CD4-positive, alpha-beta T cell treated with Interleukin-1 beta for 1 hour (primary cell): Measurements from ENCODE around the gene ST8SIA6.
"Not testable (repeated sequence)": the region's sequence is repeated elsewhere in the genome, so short reads cannot be mapped to it uniquely, and the experiment has no call there.

Experiments used
- DNase-seq, 2 donors: peaks; one replicate each; pipeline ENCODE4 v3.0.0-alpha.2; 2020 to 2022

The ST8SIA6 gene

GRCh38 chr10:17456032-17456548 is 1.7 kb upstream of the ST8SIA6 start:
- no peak for DNase-seq

- DNase-seq, result no peak
These were observed 673 bp upstream of the ST8SIA6 start for GRCh38 chr10:17455015-17455520.

GRCh38 chr10:17453373-17454091 is 863 bp downstream of the ST8SIA6 start:
- peak in 1 of 2 donors; percentile 29 for DNase-seq

GRCh38 chr10:17453035-17453372 is 1.4 kb downstream of the ST8SIA6 start:
- DNase-seq, result no peak

GRCh38 chr10:17452060-17452841 is 2.1 kb downstream of the ST8SIA6 start:
- DNase-seq, result no peak

GRCh38 chr10:17450024-17450423 is 4.4 kb downstream of the ST8SIA6 start:
- no peak for DNase-seq

- no peak for DNase-seq
These were observed 8.9 kb downstream of the ST8SIA6 start for GRCh38 chr10:17445400-17445998.

GRCh38 chr10:17444388-17444714 is 10.0 kb downstream of the ST8SIA6 start:
- no peak for DNase-seq

GRCh38 chr10:17443707-17444387 is 10.5 kb downstream of the ST8SIA6 start:
- peak in 1 of 2 donors; percentile 37 for DNase-seq

GRCh38 chr10:17438583-17438982 is 15.8 kb downstream of the ST8SIA6 start:
- DNase-seq, result no peak

GRCh38 chr10:17436578-17436977 is 17.8 kb downstream of the ST8SIA6 start:
- not testable (repeated sequence) for DNase-seq

GRCh38 chr10:17435953-17436352 is 18.4 kb downstream of the ST8SIA6 start:
- DNase-seq, result no peak

- no peak for DNase-seq
These were observed 19.2 kb downstream of the ST8SIA6 start for GRCh38 chr10:17435187-17435586.

GRCh38 chr10:17432723-17433122 is 21.7 kb downstream of the ST8SIA6 start:
- no peak for DNase-seq

GRCh38 chr10:17431871-17432311 is 22.5 kb downstream of the ST8SIA6 start:
- no peak for DNase-seq

GRCh38 chr10:17430647-17431355 is 23.6 kb downstream of the ST8SIA6 start:
- peak; percentile 63 to 69 for DNase-seq

GRCh38 chr10:17429490-17429889 is 24.9 kb downstream of the ST8SIA6 start:
- DNase-seq, result no peak

GRCh38 chr10:17428351-17429097 is 25.9 kb downstream of the ST8SIA6 start:
- peak; percentile 72 to 76 for DNase-seq

GRCh38 chr10:17427666-17428350 is 26.6 kb downstream of the ST8SIA6 start:
- no peak for DNase-seq

- DNase-seq, result no peak
These were observed 27.2 kb downstream of the ST8SIA6 start for GRCh38 chr10:17427201-17427600.

- DNase-seq, result no peak
These were observed 28.1 kb downstream of the ST8SIA6 start for GRCh38 chr10:17426263-17426750.
